GM18499 (cell line): ENCODE results near the gene NKIRAS1.
A peak's percentile ranks its signal among the peaks of the same experiment; 100 is the strongest.
"Not testable (repeated sequence)": the region's sequence is repeated elsewhere in the genome, so short reads cannot be mapped to it uniquely, and the experiment has no call there.

ENCODE experiments used
- ATAC-seq: cut with Tn5 transposase; IDR thresholded peaks from one replicate; pipeline ENCODE4 v1.9.1; 2021; ENCODE audit warnings: moderate number of reproducible peaks; ENCODE audit not compliant: insufficient read depth, unreplicated experiment

Gene NKIRAS1

GRCh38 chr3:23941440-23941839 lies 24.6 kb upstream of the NKIRAS1 start:
- ATAC-seq, result no peak

DNA sequence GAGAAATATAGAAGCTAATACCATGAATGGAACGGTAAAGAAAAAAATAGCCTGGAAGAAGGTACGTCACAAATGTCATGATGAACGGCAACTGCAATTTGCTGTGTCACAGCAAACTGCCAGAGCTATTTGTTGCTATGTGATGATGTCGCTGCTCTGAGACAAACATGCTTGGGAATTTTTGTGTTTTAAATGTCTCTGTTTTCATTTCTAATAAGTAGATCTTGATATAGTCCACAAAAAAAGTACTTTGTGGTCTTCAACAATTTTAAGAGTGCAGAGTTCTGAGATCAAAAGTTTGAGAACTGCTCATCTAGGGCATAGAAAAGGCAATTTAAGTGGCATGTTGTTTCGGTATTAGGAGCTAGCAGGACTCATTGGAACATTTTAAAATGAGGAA lies 24.0 kb upstream of the NKIRAS1 start:
- no peak for ATAC-seq

DNA sequence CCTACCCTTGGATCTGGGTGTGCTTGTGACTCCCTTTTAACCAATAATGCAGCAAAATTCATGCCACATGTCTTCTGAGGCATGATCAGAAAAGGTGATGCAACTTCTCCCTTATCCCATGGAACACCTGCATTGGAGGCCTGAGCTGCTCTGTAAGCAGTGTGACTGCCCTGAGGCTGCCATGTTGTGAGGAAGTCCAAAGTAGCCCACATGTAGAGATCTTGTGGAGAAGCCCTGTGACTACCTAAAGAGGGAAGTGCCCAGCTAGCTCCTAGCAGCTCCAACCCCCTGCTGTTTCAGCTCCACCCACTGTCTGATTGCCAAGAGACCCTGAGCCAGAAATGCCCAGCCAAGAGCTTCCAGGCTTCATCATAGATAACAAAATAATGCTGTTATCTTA lies 21.9 kb upstream of the NKIRAS1 start:
- ATAC-seq, result no peak

GRCh38 chr3:23937296-23937695 lies 20.5 kb upstream of the NKIRAS1 start:
- ATAC-seq, result no peak

DNA sequence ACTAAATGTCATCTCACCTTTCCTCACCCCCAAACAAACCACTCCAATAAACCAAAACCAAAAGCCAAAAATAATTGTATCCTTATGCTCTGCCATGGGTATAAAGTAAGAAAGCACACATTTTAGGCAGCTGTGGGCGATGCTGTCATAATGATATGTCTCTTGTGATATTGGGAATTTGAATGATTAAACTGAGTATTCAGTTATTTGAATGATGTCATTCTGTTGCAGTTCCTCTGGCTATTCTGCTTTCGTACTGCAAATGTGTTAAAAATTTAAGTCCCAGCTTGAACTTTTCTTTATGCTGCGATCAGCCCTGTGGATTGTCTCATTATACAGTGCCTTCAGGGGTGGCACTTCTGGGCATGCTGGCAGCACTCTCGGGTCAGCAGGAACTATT lies 17.5 kb upstream of the NKIRAS1 start:
- ATAC-seq, result no peak

- ATAC-seq, result no peak
These were observed 15.8 kb upstream of the NKIRAS1 start for GRCh38 chr3:23932571-23932970.

- ATAC-seq, result no peak
These were observed 14.8 kb upstream of the NKIRAS1 start for GRCh38 chr3:23931597-23931996.

DNA sequence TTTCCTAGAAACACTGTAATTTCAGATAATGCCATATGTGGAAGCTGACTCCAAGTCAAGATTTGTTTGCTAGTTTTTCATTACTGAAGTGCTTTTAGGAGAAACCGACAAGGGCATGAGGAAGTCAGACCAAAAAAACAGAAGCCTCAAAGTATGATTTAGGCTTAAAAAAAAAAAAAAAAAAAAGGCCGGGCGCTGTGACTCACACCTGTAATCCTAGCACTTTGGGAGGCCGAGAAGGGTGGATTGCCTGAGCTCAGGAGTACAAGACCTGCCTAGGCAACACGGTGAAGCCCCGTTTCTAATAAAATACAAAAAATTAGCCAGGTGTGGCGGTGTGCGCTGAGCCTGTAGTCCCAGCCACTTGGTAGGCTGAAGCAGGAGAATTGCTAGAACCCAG lies 11.7 kb upstream of the NKIRAS1 start:
- no peak for ATAC-seq

GRCh38 chr3:23926736-23927135 lies 9.9 kb upstream of the NKIRAS1 start:
- ATAC-seq, result no peak

GRCh38 chr3:23926246-23926645 lies 9.5 kb upstream of the NKIRAS1 start:
- no peak for ATAC-seq

DNA sequence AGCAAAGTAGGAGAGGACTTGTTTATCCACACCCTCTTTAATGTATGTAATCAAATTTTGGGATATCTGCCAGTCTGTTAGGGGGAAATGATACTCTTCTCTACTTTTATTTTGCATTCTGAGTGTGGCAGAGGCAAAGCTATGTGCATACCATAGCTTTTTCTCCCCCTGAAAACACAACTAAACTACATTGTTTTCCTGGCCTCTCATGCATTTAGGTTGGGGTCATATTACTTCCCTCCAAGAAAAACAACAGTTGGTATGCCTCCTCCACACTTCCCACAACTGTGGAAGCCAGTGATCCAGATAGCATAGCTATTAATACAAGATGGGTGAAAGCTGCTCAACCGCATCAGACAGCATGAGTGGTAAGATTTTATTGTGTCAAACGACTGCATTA lies 7.0 kb upstream of the NKIRAS1 start:
- no peak for ATAC-seq

DNA sequence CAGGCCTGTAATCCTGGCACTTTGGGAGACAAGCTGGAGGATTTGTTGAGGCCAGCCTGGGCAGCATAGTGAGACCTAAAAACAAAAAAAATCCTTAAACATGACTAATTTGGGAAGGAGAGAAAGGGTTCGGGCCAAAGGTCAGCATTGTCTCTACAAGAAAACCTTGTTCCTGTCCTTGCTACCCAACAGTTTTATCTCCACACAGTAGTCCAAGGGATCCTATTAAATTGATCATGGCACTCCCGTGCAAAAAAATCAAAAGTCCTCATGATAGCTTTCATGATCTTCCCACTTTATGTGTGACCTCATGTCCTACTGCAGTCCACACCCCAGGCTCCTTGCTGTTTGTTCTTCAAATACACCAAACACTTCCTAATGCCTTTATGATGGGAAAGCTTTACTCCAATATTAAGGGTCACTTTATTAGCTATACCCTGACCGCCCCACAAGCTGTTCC lies 4.3 kb upstream of the NKIRAS1 start:
- ATAC-seq, result no peak

- ATAC-seq, result no peak
These were observed 3.4 kb upstream of the NKIRAS1 start for GRCh38 chr3:23920151-23920655.

DNA sequence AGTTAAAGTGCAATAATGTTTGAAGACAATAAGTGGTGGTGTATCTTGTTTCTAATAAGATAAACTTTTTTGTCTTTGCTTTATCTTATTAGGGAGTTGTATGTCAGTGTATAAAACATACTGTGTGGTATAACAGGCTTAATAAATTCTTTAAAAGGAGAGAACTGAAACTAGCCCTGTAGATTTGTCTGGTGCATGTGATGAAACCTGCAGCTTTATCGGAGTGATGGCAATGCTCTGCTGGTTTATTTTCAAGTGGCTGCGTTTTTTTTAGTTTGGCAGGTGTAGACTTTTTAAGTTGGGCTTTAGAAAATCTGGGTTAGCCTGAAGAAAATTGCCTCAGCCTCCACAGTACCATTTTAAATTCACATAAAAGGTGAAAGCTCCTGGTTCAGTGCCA lies 2.8 kb upstream of the NKIRAS1 start:
- no peak for ATAC-seq

- ATAC-seq, result not testable (repeated sequence)
These were observed 1.5 kb upstream of the NKIRAS1 start for GRCh38 chr3:23918331-23918730.

GRCh38 chr3:23917679-23918303 lies 1.0 kb upstream of the NKIRAS1 start:
- ATAC-seq, result not testable (repeated sequence)

DNA sequence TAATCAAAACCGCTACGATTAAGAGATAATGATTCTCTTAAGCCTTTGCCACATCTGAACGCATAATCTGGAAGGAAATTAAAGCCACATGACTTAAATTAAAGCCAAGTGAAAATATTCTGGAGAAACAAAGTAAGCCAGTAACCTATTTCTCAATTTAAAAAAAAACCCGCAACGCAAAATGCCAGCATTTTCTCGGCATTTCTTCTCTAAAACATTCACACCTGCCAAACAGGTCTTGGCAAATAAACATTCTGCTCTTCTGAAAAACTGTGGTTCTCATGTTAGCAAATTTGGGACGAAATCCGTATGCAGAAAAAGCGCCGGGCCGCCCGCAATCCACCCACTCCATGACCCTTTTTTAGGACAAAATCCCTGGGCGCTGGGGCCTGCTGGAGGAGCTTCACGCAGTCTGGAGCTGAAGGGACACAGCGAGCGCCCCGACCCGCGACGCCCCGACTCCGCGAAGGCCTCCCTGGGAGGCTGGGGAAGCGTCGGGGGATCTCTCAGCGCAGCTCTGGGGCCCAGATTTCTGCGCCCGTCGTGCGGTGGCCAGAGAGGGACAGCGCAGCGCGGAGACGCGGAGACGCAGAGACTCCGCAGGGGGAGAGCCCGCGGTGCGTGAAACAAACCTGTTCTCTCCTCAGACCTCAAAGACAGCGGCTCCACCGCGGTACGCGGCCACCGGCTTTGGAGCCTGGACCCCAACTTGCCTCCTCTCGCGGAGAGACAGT lies 471 bp downstream of the NKIRAS1 start:
- ATAC-seq, result peak; percentile 36

DNA sequence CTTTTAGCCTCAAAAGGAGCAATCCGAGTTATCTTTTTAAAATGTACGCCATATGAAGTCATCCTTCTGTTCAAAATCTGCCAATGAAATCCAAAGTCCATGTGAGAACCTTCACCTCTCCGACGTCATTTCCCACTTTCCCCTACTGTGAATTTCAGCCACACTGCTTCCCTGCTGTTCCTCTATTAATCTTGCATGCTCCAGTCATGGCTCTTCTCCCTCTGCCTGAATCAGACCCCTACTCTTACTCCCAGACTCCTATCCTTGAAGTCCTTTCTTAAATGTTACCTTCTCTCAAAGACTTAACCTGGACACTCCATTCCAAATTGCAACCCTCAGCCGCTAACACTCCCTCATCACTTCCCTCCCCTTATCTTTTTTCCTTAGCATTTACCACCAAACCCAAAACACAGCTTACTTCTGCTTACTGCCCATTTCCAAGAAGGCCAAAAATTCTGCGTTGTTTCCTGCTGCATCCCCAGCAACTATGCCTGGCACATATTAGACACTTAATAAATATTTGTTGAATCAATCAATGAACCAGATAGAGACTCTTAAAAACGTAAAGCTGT lies 1.2 kb downstream of the NKIRAS1 start:
- ATAC-seq, result no peak

GRCh38 chr3:23913873-23914743 lies 2.7 kb downstream of the NKIRAS1 start:
- ATAC-seq, result no peak

DNA sequence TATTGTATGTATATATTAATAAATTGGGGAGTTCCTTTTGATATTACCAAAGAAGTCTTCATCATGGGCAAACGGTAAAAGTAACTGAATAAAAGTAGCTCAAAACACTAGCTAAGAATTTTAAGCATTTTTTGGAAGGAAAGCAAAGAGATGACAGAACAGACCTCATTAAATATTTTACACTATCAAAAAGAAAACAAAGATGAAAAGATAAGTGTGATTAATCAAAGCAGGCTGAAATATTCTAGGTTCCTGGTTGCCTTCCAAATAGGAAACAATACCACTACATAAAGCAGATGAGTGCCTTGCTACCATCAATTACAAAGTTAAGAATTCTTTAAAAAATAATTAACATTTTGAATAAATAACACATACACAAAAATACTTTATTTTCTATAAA lies 3.6 kb downstream of the NKIRAS1 start:
- no peak for ATAC-seq

DNA sequence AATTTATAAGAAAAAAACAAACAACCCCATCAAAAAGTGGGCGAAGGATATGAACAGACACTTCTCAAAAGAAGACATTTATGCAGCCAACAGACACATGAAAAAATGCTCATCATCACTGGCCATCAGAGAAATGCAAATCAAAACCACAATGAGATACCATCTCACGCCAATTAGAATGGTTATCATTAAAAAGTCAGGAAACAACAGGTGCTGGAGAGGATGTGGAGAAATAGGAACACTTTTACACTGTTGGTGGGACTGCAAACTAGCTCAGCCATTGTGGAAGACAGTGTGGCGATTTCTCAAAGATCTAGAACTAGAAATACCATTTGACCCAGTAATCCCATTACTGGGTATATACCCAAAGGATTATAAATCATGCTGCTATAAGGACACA lies 4.5 kb downstream of the NKIRAS1 start:
- ATAC-seq, result not testable (repeated sequence)
